HUDEP-2 (cell line): ENCODE results near the gene RALB.

Source experiments
- DNase-seq, 76 experiments: peaks; one replicate each; lab custom pipeline; 2025; ENCODE audit not compliant: unreplicated experiment in 76 of 76; lab: John Stamatoyannopoulos, UW

Gene RALB

GRCh38 chr2:120326066-120326465 is 73.4 kb downstream of the RALB start:
- no peak for DNase-seq

GRCh38 chr2:120330946-120331822 is 78.5 kb downstream of the RALB start:
- DNase-seq: no peak

DNA sequence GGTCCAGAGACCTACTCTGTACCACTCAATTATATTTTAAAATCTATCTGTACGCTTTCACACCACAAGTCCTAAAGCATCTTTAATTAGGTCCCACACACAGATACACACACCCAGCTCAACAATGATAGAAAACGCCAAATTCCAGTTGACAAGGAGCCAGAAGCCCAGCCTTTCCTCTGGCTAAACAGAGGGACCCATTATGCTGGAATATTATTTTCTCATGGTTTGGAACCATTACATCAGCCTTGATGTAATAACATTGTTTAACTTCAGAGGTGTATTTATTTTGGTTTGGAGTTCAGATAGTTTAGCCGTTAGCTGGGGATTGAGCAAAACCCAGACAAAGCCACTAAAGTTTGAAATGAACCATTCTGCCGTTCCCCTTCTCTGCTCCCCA is 79.3 kb downstream of the RALB start:
- DNase-seq: no peak

GRCh38 chr2:120332384-120332783 is 79.7 kb downstream of the RALB start:
- no peak for DNase-seq

- DNase-seq: no peak
Measured at GRCh38 chr2:120334068-120334467, 81.4 kb downstream of the RALB start.

DNA sequence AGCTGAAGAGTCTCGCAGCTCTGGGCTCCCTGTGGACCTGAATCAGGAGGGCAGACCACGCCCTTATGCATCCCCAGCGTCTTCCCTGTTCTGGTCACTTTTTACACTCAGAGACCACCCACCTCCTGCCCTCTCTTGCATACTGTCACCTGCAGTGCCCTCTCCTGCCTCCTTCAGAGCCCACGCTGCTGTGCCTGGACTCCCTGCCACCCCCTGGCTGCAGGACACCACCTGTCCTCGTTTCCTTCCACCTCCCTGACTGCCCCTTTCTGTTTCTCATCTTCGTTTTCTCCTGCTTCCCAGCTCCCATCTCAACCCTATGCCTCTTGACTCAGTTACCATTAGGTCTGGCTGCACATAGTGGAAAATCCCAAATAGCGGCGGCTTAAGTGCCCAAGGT is 84.1 kb downstream of the RALB start:
- DNase-seq: no peak

DNA sequence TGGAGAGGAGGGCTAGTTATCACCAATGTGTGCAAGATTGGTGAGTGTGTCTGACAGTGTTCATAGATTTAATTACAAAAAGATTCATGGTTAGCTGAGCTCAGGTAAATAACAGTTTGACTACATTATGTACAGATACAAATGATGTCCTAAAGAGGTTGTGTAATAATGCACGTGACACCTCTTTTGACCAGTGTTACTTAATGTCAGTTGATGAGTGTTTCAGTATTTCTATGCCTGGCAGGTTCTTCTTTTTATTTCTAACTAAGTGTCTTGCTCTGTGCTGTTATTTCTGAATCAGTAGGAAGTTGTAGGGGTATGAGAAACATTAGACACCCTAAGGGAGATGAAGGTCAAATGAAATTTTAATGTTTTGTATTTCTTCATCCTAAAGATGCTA is 85.4 kb downstream of the RALB start:
- DNase-seq: no peak

- DNase-seq: no peak
Measured at GRCh38 chr2:120341977-120342376, 89.3 kb downstream of the RALB start.

DNA sequence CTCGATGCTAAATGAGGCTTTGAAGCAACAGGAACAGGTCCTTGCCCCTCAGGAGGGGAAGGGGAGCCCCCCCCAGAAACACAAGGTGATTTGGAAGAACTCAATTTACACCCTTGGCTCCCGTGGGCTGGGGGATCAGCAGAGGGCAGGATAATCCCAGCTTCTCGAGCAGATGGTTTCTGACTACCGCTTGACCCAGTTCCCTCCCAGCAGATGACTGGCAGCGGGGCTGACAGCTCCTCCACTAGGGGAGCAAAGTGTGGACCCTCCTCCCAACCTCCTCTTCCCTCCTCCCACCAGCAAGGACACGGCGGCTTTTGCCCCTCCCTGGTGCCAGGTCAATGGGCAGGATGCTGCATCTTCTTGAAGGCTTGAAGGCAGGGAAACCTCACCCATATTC is 89.8 kb downstream of the RALB start:
- no peak for DNase-seq

- DNase-seq: no peak
Measured at GRCh38 chr2:120343100-120343432, 90.4 kb downstream of the RALB start.

DNA sequence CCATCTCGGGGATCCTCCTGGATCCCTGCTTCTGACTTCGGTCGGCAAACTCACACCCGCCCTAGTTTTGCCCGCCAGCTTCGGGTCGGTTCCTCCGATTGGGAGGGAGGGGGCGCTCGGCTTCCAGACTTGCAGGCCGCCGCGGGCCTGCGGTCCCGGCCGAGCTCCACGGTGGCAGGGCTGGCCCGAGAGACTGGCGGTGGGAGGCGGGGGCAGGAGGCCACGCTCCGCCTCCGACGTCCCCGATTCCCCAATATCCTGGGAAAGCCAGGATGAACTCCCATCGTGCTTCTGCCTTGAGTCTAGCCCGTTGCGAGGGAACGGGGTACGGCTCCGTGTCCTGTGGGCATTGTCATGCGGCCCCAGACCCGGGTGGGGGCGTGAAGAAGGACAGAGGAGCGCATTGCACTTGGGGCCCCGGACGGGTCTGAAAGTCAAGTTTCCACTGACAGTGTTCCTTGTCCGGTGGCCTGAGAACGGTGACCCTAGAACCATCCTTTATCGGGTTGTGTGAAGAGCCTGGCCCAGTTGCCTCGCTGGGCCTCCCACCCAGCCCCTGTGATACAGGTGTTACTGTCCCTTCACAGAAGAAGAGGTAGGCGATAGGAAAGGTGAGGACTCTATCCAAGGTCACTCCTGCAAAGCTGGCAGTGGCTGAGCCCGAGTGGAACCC is 90.9 kb downstream of the RALB start:
- peak in 48 of 76 experiments; percentile 1 to 60 (median 30) for DNase-seq
